ENCODE measurements around the gene SERBP1.

DNA sequence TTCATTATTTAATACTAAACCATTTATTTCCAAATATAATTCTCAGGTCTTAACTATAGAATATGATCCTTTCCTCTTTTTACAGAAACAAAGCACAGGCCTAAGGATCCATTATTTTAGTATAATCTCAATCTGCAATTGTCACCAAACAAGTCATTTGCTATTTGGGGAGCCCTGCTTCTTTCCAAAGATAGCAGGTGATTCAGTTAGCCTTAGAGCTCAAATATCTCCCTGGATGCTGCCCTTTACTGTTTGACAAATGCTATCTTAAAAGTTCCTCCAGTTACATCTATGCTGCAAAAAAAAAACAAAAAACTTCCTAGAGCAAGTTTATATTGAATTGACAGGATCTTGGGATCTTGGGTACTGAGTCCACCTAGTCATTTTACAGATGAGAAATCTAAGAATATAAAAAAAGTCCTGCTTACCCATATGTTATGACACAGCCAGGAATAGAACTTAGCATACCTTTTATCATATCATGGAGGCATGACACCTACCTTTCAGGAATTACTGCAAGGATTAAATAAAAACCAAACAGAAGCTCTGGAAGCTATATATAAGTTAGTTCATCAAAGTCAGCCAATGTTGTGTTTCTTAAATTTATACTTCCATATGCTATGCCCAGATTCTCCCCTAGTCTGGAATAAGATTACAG lies 9.2 kb downstream of the SERBP1 start:
- TF ChIP-seq ARNTL (CRISPR knock-in tag; IDR thresholded peaks at IDR 0.05; ENCODE audit: borderline replicate concordance, low read depth): no peak
- no peak for TF ChIP-seq CSRNP3 (CRISPR knock-in tag; IDR thresholded peaks at IDR 0.05)
- no peak for TF ChIP-seq GLIS3 (CRISPR knock-in tag; IDR thresholded peaks at IDR 0.05)
- TF ChIP-seq, protein P1, sequence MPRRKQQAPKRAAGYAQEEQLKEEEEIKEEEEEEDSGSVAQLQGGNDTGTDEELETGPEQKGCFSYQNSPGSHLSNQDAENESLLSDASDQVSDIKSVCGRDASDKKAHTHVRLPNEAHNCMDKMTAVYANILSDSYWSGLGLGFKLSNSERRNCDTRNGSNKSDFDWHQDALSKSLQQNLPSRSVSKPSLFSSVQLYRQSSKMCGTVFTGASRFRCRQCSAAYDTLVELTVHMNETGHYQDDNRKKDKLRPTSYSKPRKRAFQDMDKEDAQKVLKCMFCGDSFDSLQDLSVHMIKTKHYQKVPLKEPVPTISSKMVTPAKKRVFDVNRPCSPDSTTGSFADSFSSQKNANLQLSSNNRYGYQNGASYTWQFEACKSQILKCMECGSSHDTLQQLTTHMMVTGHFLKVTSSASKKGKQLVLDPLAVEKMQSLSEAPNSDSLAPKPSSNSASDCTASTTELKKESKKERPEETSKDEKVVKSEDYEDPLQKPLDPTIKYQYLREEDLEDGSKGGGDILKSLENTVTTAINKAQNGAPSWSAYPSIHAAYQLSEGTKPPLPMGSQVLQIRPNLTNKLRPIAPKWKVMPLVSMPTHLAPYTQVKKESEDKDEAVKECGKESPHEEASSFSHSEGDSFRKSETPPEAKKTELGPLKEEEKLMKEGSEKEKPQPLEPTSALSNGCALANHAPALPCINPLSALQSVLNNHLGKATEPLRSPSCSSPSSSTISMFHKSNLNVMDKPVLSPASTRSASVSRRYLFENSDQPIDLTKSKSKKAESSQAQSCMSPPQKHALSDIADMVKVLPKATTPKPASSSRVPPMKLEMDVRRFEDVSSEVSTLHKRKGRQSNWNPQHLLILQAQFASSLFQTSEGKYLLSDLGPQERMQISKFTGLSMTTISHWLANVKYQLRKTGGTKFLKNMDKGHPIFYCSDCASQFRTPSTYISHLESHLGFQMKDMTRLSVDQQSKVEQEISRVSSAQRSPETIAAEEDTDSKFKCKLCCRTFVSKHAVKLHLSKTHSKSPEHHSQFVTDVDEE (CRISPR knock-in tag; IDR thresholded peaks at IDR 0.05): no peak
- TF ChIP-seq ZNF565 (CRISPR knock-in tag; conservative IDR thresholded peaks at IDR 0.05; ENCODE audit: low read depth): no peak
- TF ChIP-seq RARB (CRISPR knock-in tag; IDR thresholded peaks at IDR 0.05): no peak
- no peak for TF ChIP-seq ZNF70 (CRISPR knock-in tag; IDR thresholded peaks at IDR 0.05)
- TF ChIP-seq TOX (CRISPR knock-in tag; IDR thresholded peaks at IDR 0.05; ENCODE audit: borderline replicate concordance): no peak
- no peak for TF ChIP-seq ZNF8 (CRISPR knock-in tag; IDR thresholded peaks at IDR 0.05)
- no peak for TF ChIP-seq ISL1 (CRISPR knock-in tag; IDR thresholded peaks at IDR 0.05)
- TF ChIP-seq, protein P2, sequence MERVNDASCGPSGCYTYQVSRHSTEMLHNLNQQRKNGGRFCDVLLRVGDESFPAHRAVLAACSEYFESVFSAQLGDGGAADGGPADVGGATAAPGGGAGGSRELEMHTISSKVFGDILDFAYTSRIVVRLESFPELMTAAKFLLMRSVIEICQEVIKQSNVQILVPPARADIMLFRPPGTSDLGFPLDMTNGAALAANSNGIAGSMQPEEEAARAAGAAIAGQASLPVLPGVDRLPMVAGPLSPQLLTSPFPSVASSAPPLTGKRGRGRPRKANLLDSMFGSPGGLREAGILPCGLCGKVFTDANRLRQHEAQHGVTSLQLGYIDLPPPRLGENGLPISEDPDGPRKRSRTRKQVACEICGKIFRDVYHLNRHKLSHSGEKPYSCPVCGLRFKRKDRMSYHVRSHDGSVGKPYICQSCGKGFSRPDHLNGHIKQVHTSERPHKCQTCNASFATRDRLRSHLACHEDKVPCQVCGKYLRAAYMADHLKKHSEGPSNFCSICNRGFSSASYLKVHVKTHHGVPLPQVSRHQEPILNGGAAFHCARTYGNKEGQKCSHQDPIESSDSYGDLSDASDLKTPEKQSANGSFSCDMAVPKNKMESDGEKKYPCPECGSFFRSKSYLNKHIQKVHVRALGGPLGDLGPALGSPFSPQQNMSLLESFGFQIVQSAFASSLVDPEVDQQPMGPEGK (CRISPR knock-in tag; IDR thresholded peaks at IDR 0.05; ENCODE audit: borderline replicate concordance): no peak
- no peak for TF ChIP-seq SNAI2 (CRISPR knock-in tag; IDR thresholded peaks at IDR 0.05)
